ENCODE data around the gene DDX1. TPM values are rescaled to one million over a fixed set of nuclear protein-coding genes. Genes with fewer than 3 reads are reported as not detected.
A peak's percentile ranks its signal among the peaks of the same experiment; 100 is the strongest.

The DDX1 gene
- total RNA-seq, 5 donors from 2014 or later (not counting 1 experiment from before 2014, with no cell fraction given), result 43.0 to 46.9 (median 45.8) TPM

GRCh38 chr2:15580451-15580850 is 11.2 kb upstream of the DDX1 start:
- H3K27ac ChIP-seq (ENCODE audit: low read length), result no peak overlapping the region
- ChIA-PET POLR2A (no interaction called here), CTCF (interaction anchor here in 1 of 2 donors (0.7 kb wide), 1 partner anchor 29 kb away, joined by 6 read pairs; no protein-coding TSS in a partner anchor)
- no peaks in the 10 kb centered on the region for H3K36me3 ChIP-seq (ENCODE audit: control insufficient read depth in 2 of 2, extremely low read depth in 1 of 2, insufficient read depth in 1 of 2, low read length in 1 of 2)
- peaks cover 13 to 22% of the 10 kb centered on the region in 2 donors for H3K27me3 Mint-ChIP-seq
- no peaks in the 10 kb centered on the region for H3K9me3 ChIP-seq
- ATAC-seq (replicated peaks in 1 of 4) (no peak), DNase-seq (no peak)
- no peaks in the 10 kb centered on the region for H3K9me3 Mint-ChIP-seq
- H3K4me3 ChIP-seq (ENCODE audit: control insufficient read depth in 1 of 2, extremely low read depth in 1 of 2, low read length in 1 of 2), result no peak overlapping the region
- H3K4me1 ChIP-seq (ENCODE audit: control insufficient read depth in 1 of 2, extremely low read depth in 1 of 2, insufficient read depth in 2 of 2, low read length in 2 of 2), result peaks cover 0 to 2% of the 10 kb centered on the region in 2 experiments
- H3K4me3 Mint-ChIP-seq, result no peak overlapping the region
- H3K4me1 Mint-ChIP-seq, result no peaks in the 10 kb centered on the region
- 75% methylated on average over 2 of the region's 2 CpGs for WGBS (ENCODE audit: insufficient coverage)
- H3K27ac Mint-ChIP-seq, result no peak overlapping the region
- peaks cover 0 to 6% of the 10 kb centered on the region in 2 experiments for H3K27me3 ChIP-seq (replicated peaks in 1 of 2; ENCODE audit: control insufficient read depth in 2 of 2, extremely low read depth in 1 of 2, insufficient read depth in 2 of 2, low read length in 1 of 2)
- H3K36me3 Mint-ChIP-seq, result no peaks in the 10 kb centered on the region

GRCh38 chr2:15582710-15583357 is 8.8 kb upstream of the DDX1 start:
- peaks cover 15 to 18% of the 10 kb centered on the region in 2 donors for H3K27me3 Mint-ChIP-seq
- H3K9me3 Mint-ChIP-seq, result no peaks in the 10 kb centered on the region
- POLR2A ChIA-PET, result no interaction called here

GRCh38 chr2:15583826-15584225 is 7.8 kb upstream of the DDX1 start:
- no peaks in the 10 kb centered on the region for H3K9me3 ChIP-seq
- Mint-ChIP-seq H3K9me3 (no peaks in the 10 kb centered on the region), H3K27ac (no peak overlapping the region), H3K4me1 (no peaks in the 10 kb centered on the region), H3K36me3 (no peaks in the 10 kb centered on the region), H3K27me3 (peaks cover 15 to 16% of the 10 kb centered on the region in 2 donors), H3K4me3 (no peak overlapping the region)
- no CpG with 5 or more reads among the region's 1 CpG for WGBS (ENCODE audit: insufficient coverage)
- peaks cover 0 to 6% of the 10 kb centered on the region in 2 experiments for H3K27me3 ChIP-seq (replicated peaks in 1 of 2; ENCODE audit: control insufficient read depth in 2 of 2, extremely low read depth in 1 of 2, insufficient read depth in 2 of 2, low read length in 1 of 2)
- no peaks in the 10 kb centered on the region for H3K4me1 ChIP-seq (ENCODE audit: control insufficient read depth in 1 of 2, extremely low read depth in 1 of 2, insufficient read depth in 2 of 2, low read length in 2 of 2)
- no peak overlapping the region for H3K4me3 ChIP-seq (ENCODE audit: control insufficient read depth in 1 of 2, extremely low read depth in 1 of 2, low read length in 1 of 2)
- CTCF ChIA-PET, result no interaction called here
- H3K36me3 ChIP-seq (ENCODE audit: control insufficient read depth in 2 of 2, extremely low read depth in 1 of 2, insufficient read depth in 1 of 2, low read length in 1 of 2), result no peaks in the 10 kb centered on the region
- no peak for DNase-seq
- H3K27ac ChIP-seq (ENCODE audit: low read length), result no peak overlapping the region
- no peak for ATAC-seq (replicated peaks in 1 of 4)
- POLR2A ChIA-PET, result no interaction called here

More at GRCh38 chr2:15582710-15583357, 8.8 kb upstream of the DDX1 start:
- H3K27me3 ChIP-seq (replicated peaks in 1 of 2; ENCODE audit: control insufficient read depth in 2 of 2, extremely low read depth in 1 of 2, insufficient read depth in 2 of 2, low read length in 1 of 2), result peaks cover 0 to 6% of the 10 kb centered on the region in 2 experiments
- H3K36me3 ChIP-seq (ENCODE audit: control insufficient read depth in 2 of 2, extremely low read depth in 1 of 2, insufficient read depth in 1 of 2, low read length in 1 of 2), result no peaks in the 10 kb centered on the region
- ATAC-seq (replicated peaks in 1 of 4) (no peak), DNase-seq (no peak)
- Mint-ChIP-seq H3K36me3 (no peaks in the 10 kb centered on the region), H3K4me3 (no peak overlapping the region), H3K4me1 (no peaks in the 10 kb centered on the region), H3K27ac (no peak overlapping the region)
- no peaks in the 10 kb centered on the region for H3K4me1 ChIP-seq (ENCODE audit: control insufficient read depth in 1 of 2, extremely low read depth in 1 of 2, insufficient read depth in 2 of 2, low read length in 2 of 2)
- H3K9me3 ChIP-seq, result no peaks in the 10 kb centered on the region
- CTCF ChIA-PET, result no interaction called here
- no peak overlapping the region for H3K4me3 ChIP-seq (ENCODE audit: control insufficient read depth in 1 of 2, extremely low read depth in 1 of 2, low read length in 1 of 2)
- WGBS (ENCODE audit: insufficient coverage), result 82% methylated on average over 13 of the region's 15 CpGs
- no peak overlapping the region for H3K27ac ChIP-seq (ENCODE audit: low read length)

GRCh38 chr2:15584316-15584715 is 7.4 kb upstream of the DDX1 start:
- no peak for ATAC-seq (replicated peaks in 1 of 4)
- H3K27me3 Mint-ChIP-seq, result peaks cover 12 to 16% of the 10 kb centered on the region in 2 donors

GRCh38 chr2:15584767-15585469 is 6.8 kb upstream of the DDX1 start:
- H3K27ac ChIP-seq (ENCODE audit: low read length), result no peak overlapping the region

More at GRCh38 chr2:15584316-15584715, 7.4 kb upstream of the DDX1 start:
- H3K27me3 ChIP-seq (replicated peaks in 1 of 2; ENCODE audit: control insufficient read depth in 2 of 2, extremely low read depth in 1 of 2, insufficient read depth in 2 of 2, low read length in 1 of 2), result peaks cover 0 to 6% of the 10 kb centered on the region in 2 experiments
- no peaks in the 10 kb centered on the region for H3K4me1 ChIP-seq (ENCODE audit: control insufficient read depth in 1 of 2, extremely low read depth in 1 of 2, insufficient read depth in 2 of 2, low read length in 2 of 2)
- POLR2A ChIA-PET, result no interaction called here
- DNase-seq, result no peak
- Mint-ChIP-seq H3K36me3 (no peaks in the 10 kb centered on the region), H3K9me3 (no peaks in the 10 kb centered on the region), H3K4me1 (peaks cover 0 to 1% (median under 1%) of the 10 kb centered on the region in 3 donors), H3K4me3 (no peak overlapping the region), H3K27ac (no peak overlapping the region)
- no peaks in the 10 kb centered on the region for H3K36me3 ChIP-seq (ENCODE audit: control insufficient read depth in 2 of 2, extremely low read depth in 1 of 2, insufficient read depth in 1 of 2, low read length in 1 of 2)
- CTCF ChIA-PET, result no interaction called here
- H3K27ac ChIP-seq (ENCODE audit: low read length), result no peak overlapping the region
- no peaks in the 10 kb centered on the region for H3K9me3 ChIP-seq
- H3K4me3 ChIP-seq (ENCODE audit: control insufficient read depth in 1 of 2, extremely low read depth in 1 of 2, low read length in 1 of 2), result no peak overlapping the region

GRCh38 chr2:15588329-15588919 is 3.2 kb upstream of the DDX1 start:
- Histone ChIP-seq H3K9me3 (no peaks in the 10 kb centered on the region), H3K27me3 (replicated peaks in 1 of 2; ENCODE audit: control insufficient read depth in 2 of 2, extremely low read depth in 1 of 2, insufficient read depth in 2 of 2, low read length in 1 of 2) (no peaks in the 10 kb centered on the region), H3K36me3 (ENCODE audit: control insufficient read depth in 2 of 2, extremely low read depth in 1 of 2, insufficient read depth in 1 of 2, low read length in 1 of 2) (no peaks in the 10 kb centered on the region), H3K4me1 (ENCODE audit: control insufficient read depth in 1 of 2, extremely low read depth in 1 of 2, insufficient read depth in 2 of 2, low read length in 2 of 2) (peaks cover 8 to 16% of the 10 kb centered on the region in 2 experiments), H3K27ac (ENCODE audit: low read length) (no peak overlapping the region), H3K4me3 (ENCODE audit: control insufficient read depth in 1 of 2, extremely low read depth in 1 of 2, low read length in 1 of 2) (no peak overlapping the region)
- no peaks in the 10 kb centered on the region for H3K9me3 Mint-ChIP-seq
- H3K4me1 Mint-ChIP-seq, result peaks cover 18 to 26% (median 21%) of the 10 kb centered on the region in 3 donors
- POLR2A ChIA-PET, result no interaction called here
- peaks cover 4 to 10% of the 10 kb centered on the region in 2 donors for H3K27me3 Mint-ChIP-seq
- H3K4me3 Mint-ChIP-seq, result no peak overlapping the region
- no peak overlapping the region for H3K27ac Mint-ChIP-seq
- H3K36me3 Mint-ChIP-seq, result no peaks in the 10 kb centered on the region
- ATAC-seq (replicated peaks in 1 of 4), result no peak
- 76% methylated on average over 3 of the region's 4 CpGs for WGBS (ENCODE audit: insufficient coverage)
- peak in 12 of 35 experiments; percentile 2 to 35 (median 8) for DNase-seq
- CTCF ChIA-PET, result interaction anchor here in 1 of 2 donors (1.2 kb wide), 1 partner anchor 11 kb away, joined by 4 read pairs; no protein-coding TSS in a partner anchor

More at GRCh38 chr2:15584767-15585469, 6.8 kb upstream of the DDX1 start:
- ATAC-seq (replicated peaks in 1 of 4) (no peak), DNase-seq (no peak)
- no peaks in the 10 kb centered on the region for H3K9me3 Mint-ChIP-seq
- no peaks in the 10 kb centered on the region for H3K36me3 Mint-ChIP-seq
- Histone ChIP-seq H3K36me3 (ENCODE audit: control insufficient read depth in 2 of 2, extremely low read depth in 1 of 2, insufficient read depth in 1 of 2, low read length in 1 of 2) (no peaks in the 10 kb centered on the region), H3K27me3 (replicated peaks in 1 of 2; ENCODE audit: control insufficient read depth in 2 of 2, extremely low read depth in 1 of 2, insufficient read depth in 2 of 2, low read length in 1 of 2) (peaks cover 0 to 6% of the 10 kb centered on the region in 2 experiments), H3K4me3 (ENCODE audit: control insufficient read depth in 1 of 2, extremely low read depth in 1 of 2, low read length in 1 of 2) (no peak overlapping the region), H3K4me1 (ENCODE audit: control insufficient read depth in 1 of 2, extremely low read depth in 1 of 2, insufficient read depth in 2 of 2, low read length in 2 of 2) (no peaks in the 10 kb centered on the region), H3K9me3 (no peaks in the 10 kb centered on the region)
- CTCF ChIA-PET, result no interaction called here
- peaks cover 0 to 2% (median 2%) of the 10 kb centered on the region in 3 donors for H3K4me1 Mint-ChIP-seq
- no peak overlapping the region for H3K4me3 Mint-ChIP-seq
- no CpG with 5 or more reads among the region's 2 CpGs for WGBS (ENCODE audit: insufficient coverage)
- peaks cover 12 to 16% of the 10 kb centered on the region in 2 donors for H3K27me3 Mint-ChIP-seq
- POLR2A ChIA-PET, result no interaction called here
- H3K27ac Mint-ChIP-seq, result no peak overlapping the region
